ENCODE data around the gene RET. TPM values are rescaled to one million over a fixed set of nuclear protein-coding genes. Genes with fewer than 3 reads are reported as not detected.

Gene RET
- total RNA-seq, 1 donor from 2014 or later, result 2.2 TPM

- Mint-ChIP-seq H3K4me3 (no peak overlapping the region), H3K36me3 (no peaks in the 10 kb centered on the region), H3K27me3 (ENCODE audit: low read depth) (peaks cover 6% of the 10 kb centered on the region), H3K27ac (no peak overlapping the region), H3K9me3 (no peaks in the 10 kb centered on the region), H3K4me1 (no peaks in the 10 kb centered on the region)
- TF ChIP-seq, protein P1, sequence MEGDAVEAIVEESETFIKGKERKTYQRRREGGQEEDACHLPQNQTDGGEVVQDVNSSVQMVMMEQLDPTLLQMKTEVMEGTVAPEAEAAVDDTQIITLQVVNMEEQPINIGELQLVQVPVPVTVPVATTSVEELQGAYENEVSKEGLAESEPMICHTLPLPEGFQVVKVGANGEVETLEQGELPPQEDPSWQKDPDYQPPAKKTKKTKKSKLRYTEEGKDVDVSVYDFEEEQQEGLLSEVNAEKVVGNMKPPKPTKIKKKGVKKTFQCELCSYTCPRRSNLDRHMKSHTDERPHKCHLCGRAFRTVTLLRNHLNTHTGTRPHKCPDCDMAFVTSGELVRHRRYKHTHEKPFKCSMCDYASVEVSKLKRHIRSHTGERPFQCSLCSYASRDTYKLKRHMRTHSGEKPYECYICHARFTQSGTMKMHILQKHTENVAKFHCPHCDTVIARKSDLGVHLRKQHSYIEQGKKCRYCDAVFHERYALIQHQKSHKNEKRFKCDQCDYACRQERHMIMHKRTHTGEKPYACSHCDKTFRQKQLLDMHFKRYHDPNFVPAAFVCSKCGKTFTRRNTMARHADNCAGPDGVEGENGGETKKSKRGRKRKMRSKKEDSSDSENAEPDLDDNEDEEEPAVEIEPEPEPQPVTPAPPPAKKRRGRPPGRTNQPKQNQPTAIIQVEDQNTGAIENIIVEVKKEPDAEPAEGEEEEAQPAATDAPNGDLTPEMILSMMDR (IDR thresholded peaks at IDR 0.05; ENCODE audit: unreplicated experiment), result no peak
- no peak for DNase-seq (ENCODE audit: low spot score in 2 of 2, unreplicated experiment in 2 of 2)
Measured at GRCh38 chr10:43119416-43120115, 42.7 kb downstream of the RET start.

DNA sequence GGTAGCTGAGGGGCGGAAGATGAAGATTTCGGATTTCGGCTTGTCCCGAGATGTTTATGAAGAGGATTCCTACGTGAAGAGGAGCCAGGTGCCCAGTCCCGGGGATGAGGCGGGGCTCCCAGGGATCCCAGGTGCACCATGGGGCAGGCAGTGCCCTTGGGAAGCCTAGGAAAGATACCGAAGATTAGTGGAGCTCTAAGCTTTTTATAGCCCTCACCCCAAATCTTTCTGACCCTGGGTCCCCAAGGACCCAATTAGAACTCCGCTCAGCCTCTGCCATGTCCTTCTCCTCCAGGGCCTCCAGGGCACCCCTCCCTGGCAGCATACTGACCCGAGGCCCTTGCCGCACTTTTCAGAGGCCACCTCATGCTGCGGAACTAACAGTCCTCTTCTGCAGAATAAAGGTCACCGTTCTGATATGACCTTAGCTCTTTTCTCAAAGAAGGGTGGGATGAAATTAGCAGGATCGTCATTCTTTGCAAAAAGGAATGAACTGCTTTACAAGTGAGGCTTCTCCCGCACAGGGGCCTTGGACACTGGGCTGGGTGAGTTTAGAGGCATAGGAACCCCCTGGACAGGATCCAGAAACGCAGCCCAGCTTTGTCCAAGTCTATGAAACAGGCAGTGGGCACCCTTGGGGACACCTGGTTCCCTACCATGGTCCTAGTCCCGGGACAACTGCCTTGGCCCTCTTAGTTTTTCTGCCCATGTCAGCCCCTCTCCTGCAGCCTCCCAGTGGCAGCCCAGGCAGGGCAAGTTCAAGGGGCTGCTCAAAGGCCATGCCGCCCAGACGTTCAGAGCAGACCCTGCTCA, 43.5 kb downstream of the RET start:
- no peak overlapping the region for H3K4me3 Mint-ChIP-seq
- H3K9me3 Mint-ChIP-seq, result no peaks in the 10 kb centered on the region
- H3K36me3 Mint-ChIP-seq, result no peaks in the 10 kb centered on the region
- H3K27ac Mint-ChIP-seq, result no peak overlapping the region
- no peak for DNase-seq (ENCODE audit: low spot score in 2 of 2, unreplicated experiment in 2 of 2)
- H3K4me1 Mint-ChIP-seq, result no peaks in the 10 kb centered on the region
- H3K27me3 Mint-ChIP-seq (ENCODE audit: low read depth), result peaks cover 6% of the 10 kb centered on the region
- TF ChIP-seq, protein P1 (IDR thresholded peaks at IDR 0.05; ENCODE audit: unreplicated experiment), result no peak

- TF ChIP-seq, protein P1 (IDR thresholded peaks at IDR 0.05; ENCODE audit: unreplicated experiment), result no peak
- Mint-ChIP-seq H3K36me3 (no peaks in the 10 kb centered on the region), H3K9me3 (no peaks in the 10 kb centered on the region), H3K27ac (no peak overlapping the region), H3K27me3 (ENCODE audit: low read depth) (peaks cover 10% of the 10 kb centered on the region), H3K4me3 (no peak overlapping the region), H3K4me1 (no peaks in the 10 kb centered on the region)
- no peak for DNase-seq (ENCODE audit: low spot score in 2 of 2, unreplicated experiment in 2 of 2)
Measured at GRCh38 chr10:43120929-43121314, 44.1 kb downstream of the RET start.

DNA sequence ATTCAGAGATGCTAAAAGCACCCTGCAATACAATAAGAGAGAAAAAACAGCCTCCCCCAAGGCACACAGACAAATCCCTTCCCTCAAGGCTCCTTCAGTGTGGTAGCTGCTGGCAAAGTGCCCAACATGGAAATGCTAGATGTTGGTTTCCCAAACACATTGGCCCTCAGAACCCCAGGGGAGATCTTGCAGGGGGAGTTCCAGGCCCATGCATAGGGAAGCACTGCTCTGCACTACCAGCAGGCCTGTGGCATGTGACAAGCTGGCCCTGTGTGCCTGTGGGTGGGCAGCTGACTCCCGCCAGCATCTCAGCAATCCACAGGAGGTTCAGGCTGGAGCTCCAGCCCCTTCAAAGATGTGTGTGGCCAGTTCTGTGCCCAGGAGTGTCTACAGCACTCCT, 44.6 kb downstream of the RET start:
- Mint-ChIP-seq H3K4me3 (no peak overlapping the region), H3K9me3 (no peaks in the 10 kb centered on the region), H3K27ac (no peak overlapping the region), H3K4me1 (no peaks in the 10 kb centered on the region), H3K27me3 (ENCODE audit: low read depth) (peaks cover 13% of the 10 kb centered on the region), H3K36me3 (no peaks in the 10 kb centered on the region)
- TF ChIP-seq, protein P1 (IDR thresholded peaks at IDR 0.05; ENCODE audit: unreplicated experiment), result no peak
- no peak for DNase-seq (ENCODE audit: low spot score in 2 of 2, unreplicated experiment in 2 of 2)

- Mint-ChIP-seq H3K27me3 (ENCODE audit: low read depth) (peaks cover 18% of the 10 kb centered on the region), H3K36me3 (no peaks in the 10 kb centered on the region), H3K9me3 (no peaks in the 10 kb centered on the region), H3K4me1 (no peaks in the 10 kb centered on the region), H3K27ac (no peak overlapping the region), H3K4me3 (no peak overlapping the region)
- TF ChIP-seq, protein P1 (IDR thresholded peaks at IDR 0.05; ENCODE audit: unreplicated experiment), result no peak
- peak in 1 of 2 experiments; percentile 28 for DNase-seq (ENCODE audit: low spot score in 2 of 2, unreplicated experiment in 2 of 2)
Measured at GRCh38 chr10:43122096-43122495, 45.2 kb downstream of the RET start.

Measured in mesothelial cell of epicardium (in vitro differentiated cells).